Fibroblast of skin of back (primary cell): ENCODE results near the gene SEC62. TPM values are rescaled to one million over a fixed set of nuclear protein-coding genes. Genes with fewer than 3 reads are reported as not detected.

Experiments used
- DNase-seq: peaks from one replicate; pipeline ENCODE4 v3.0.0-alpha.2; 2013
- polyA plus RNA-seq, 2 experiments: library from polyadenylated mRNA; unstranded; fragments of 120-200 nt; gene quantifications; one replicate each; pipeline ENCODE4 v1.2.1, GENCODE V29; 2013; ENCODE audit not compliant: insufficient read length in 2 of 2

Gene SEC62
- 69.1 TPM for polyA plus RNA-seq (2013, experiment 1 of 2; ENCODE audit: insufficient read length)
- polyA plus RNA-seq (2013, experiment 2 of 2; ENCODE audit: insufficient read length), result 71.3 TPM

- DNase-seq, result peak; percentile 91
Observed at GRCh38 chr3:169966428-169966950, at the start of gene SEC62. SEC62 (plus strand) TSS chr3:169966807; CDS start chr3:169966823, 16 bp downstream.

GRCh38 chr3:169923189-169923588 lies 43.4 kb upstream of the SEC62 start:
- no peak for DNase-seq

- no peak for DNase-seq
Observed at GRCh38 chr3:169923831-169924230, 42.8 kb upstream of the SEC62 start.

GRCh38 chr3:169929830-169930519 lies 36.6 kb upstream of the SEC62 start:
- no peak for DNase-seq

- DNase-seq, result no peak
Observed at GRCh38 chr3:169930843-169931242, 35.8 kb upstream of the SEC62 start.

GRCh38 chr3:169931747-169932520 lies 34.7 kb upstream of the SEC62 start:
- no peak for DNase-seq

- DNase-seq, result no peak
Observed at GRCh38 chr3:169939320-169939719, 27.3 kb upstream of the SEC62 start.

- no peak for DNase-seq
Observed at GRCh38 chr3:169939751-169940150, 26.9 kb upstream of the SEC62 start.

GRCh38 chr3:169940470-169941181 lies 26.0 kb upstream of the SEC62 start:
- DNase-seq, result no peak

GRCh38 chr3:169945313-169945712 lies 21.3 kb upstream of the SEC62 start:
- DNase-seq, result peak; percentile 5

- DNase-seq, result no peak
Observed at GRCh38 chr3:169946336-169946735, 20.3 kb upstream of the SEC62 start.

- no peak for DNase-seq
Observed at GRCh38 chr3:169948559-169949448, 17.8 kb upstream of the SEC62 start.

- no peak for DNase-seq
Observed at GRCh38 chr3:169952045-169952444, 14.6 kb upstream of the SEC62 start.

- peak; percentile 8 for DNase-seq
Observed at GRCh38 chr3:169953462-169954141, 13.0 kb upstream of the SEC62 start.

GRCh38 chr3:169954142-169954756 lies 12.4 kb upstream of the SEC62 start:
- DNase-seq, result no peak

- DNase-seq, result no peak
Observed at GRCh38 chr3:169955406-169955805, 11.2 kb upstream of the SEC62 start.

GRCh38 chr3:169964176-169964575 lies 2.4 kb upstream of the SEC62 start:
- peak; percentile 35 for DNase-seq

- no peak for DNase-seq
Observed at GRCh38 chr3:169965562-169966427, 812 bp upstream of the SEC62 start.
